Transverse colon (tissue), 4 donors: ENCODE results near the gene HOXA1. TPM values are rescaled to one million over a fixed set of nuclear protein-coding genes. Genes with fewer than 3 reads are reported as not detected.

ENCODE experiments used
- DNase-seq: peaks from one replicate; pipeline ENCODE4 v3.0.0-alpha.2; 2019
- H3K27ac ChIP-seq, 4 donors: fragments of 200-600 bp; sonication (generic); 2 replicates each; pipeline ENCODE4 v1.5.1; 2016 to 2018; ENCODE audit warnings: inconsistent platforms in 4 of 4
- H3K27me3 ChIP-seq: fragments of 200-600 bp; sonication (generic); 2 replicates; pipeline ENCODE4 v1.5.1; 2017; ENCODE audit warnings: inconsistent platforms
- H3K36me3 ChIP-seq, 4 donors: fragments of 200-600 bp; sonication (generic); 2 replicates each; pipeline ENCODE4 v1.5.1; 2017 to 2019; ENCODE audit warnings: inconsistent platforms in 4 of 4
- H3K4me1 ChIP-seq, 4 donors: fragments of 200-600 bp; sonication (generic); 2 replicates each; pipeline ENCODE4 v1.5.1; 2017 to 2020; ENCODE audit warnings: inconsistent platforms in 4 of 4
- H3K4me3 ChIP-seq, 4 donors: fragments of 200-600 bp; sonication (generic); 1 replicate in 1 of 4; 2 replicates in 3 of 4; pipeline versions ENCODE4 v1.5.1 to v1.6.1; 2017 to 2019; ENCODE audit warnings: inconsistent platforms in 4 of 4
- H3K9me3 ChIP-seq, 2 donors: fragments of 200-600 bp; sonication (generic); 2 replicates each; pipeline ENCODE4 v1.5.1; 2017 to 2019; ENCODE audit warnings: inconsistent platforms in 2 of 2
- EP300 ChIP-seq: sonication (generic); formaldehyde crosslinking; IDR thresholded peaks from one replicate; pipeline ENCODE4 v1.6.1; 2017; ENCODE audit warnings: antibody characterized with exemption, low read depth
- POLR2A ChIP-seq: fragments of 450-650 bp; IDR thresholded peaks from one replicate; pipeline ENCODE4 v1.6.1; 2016; ENCODE audit warnings: antibody characterized with exemption, mild to moderate bottlenecking, moderate library complexity
- POLR2AphosphoS5 ChIP-seq, 3 donors: sonication (generic); formaldehyde crosslinking; IDR thresholded peaks; one replicate each; pipeline ENCODE4 v1.6.1; 2016; ENCODE audit warnings: antibody characterized with exemption in 3 of 3
- WGBS, 2 donors: methylation state at CpG; one replicate each; pipeline ENCODE4 v1.1.5; 2018; ENCODE audit warnings: low coverage in 1 of 2; 5-methylcytosine and 5-hydroxymethylcytosine counted together
- in situ Hi-C, 4 donors: fragments of 200-750 bp; cut with MboI; loops; one replicate each; pipeline versions ENCODE4 v1.15.0 to v1.15.1; 2017; ENCODE audit warnings: low sequenced_read_pairs in 3 of 4, low pct_ligation_motif_present in 1 of 4, low pct_unique_long_range_greater_than_20kb in 1 of 4
- intact Hi-C: fragments of 100-400 bp; cut with DNase I; formaldehyde crosslinking; loops from one replicate; pipeline ENCODE4 v1.15.1; 2023; ENCODE audit warnings: low total_unique reads
- total RNA-seq, 4 donors: library from RNA; depleted of rRNA; stranded (reverse); fragments of >200 nt; gene quantifications; one replicate each; pipeline ENCODE4 v1.1.0, GENCODE V29; 2016
- TF ChIP-seq, protein P1 (sequence below), 5 experiments: fragments of 200-600 bp in 3 of 5; fragments of 450-650 bp in 2 of 5; sonication (generic) in 3 of 5; IDR thresholded peaks; 1 replicate in 2 of 5; 2 replicates in 3 of 5; pipeline ENCODE4 v1.5.1; 2016 to 2017; ENCODE audit warnings: antibody characterized with exemption in 5 of 5, inconsistent platforms in 3 of 5, mild to moderate bottlenecking in 2 of 5, moderate library complexity in 1 of 5

HOXA1 gene
- total RNA-seq, 4 donors from 2014 or later: 1.4 to 3.2 (median 1.8) TPM

DNA sequence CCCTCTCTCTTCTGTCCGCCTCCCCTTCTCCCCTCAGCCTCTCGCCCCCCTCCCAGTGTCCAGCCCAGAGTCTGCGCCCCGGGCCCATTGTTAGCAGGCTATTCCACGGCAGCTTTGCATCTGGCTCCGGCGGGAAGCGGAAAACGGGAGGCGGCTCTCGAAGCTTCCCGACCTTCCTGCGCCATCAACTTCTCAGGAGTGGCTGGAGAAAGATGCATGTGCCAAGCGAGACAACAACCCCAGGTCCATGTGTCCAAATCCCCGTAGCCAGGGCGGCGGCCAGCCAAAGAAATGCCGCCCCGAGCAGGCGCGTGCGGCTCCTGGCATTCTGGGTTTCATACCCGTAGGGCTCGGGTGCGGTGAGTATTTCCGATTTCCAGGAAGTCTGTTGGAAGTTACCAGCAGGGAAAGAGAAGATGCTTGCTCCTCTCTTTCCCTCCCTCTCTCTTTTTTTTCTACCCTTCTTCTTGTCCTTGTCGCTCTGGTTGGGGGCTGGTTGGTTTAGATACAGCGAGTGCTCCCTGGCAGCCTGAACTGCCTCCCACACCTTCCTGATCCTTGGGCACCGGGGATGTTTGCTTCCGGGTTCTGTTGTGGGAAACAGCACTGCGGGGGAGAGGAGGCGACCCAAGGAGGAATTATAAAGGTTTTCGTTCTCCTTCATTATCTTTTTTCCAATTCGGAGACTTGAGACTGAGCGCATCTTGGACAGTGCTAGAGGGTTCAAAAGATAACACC, 7.9 kb upstream of the HOXA1 start:
- intact Hi-C loops: no loop called here
- H3K36me3 ChIP-seq: no peaks in the 10 kb centered on the region
- in situ Hi-C loops: no loop called here
- WGBS, 2 donors: 32 to 38% methylated on average over 5 to 35 of the region's 35 CpGs
- peak overlapping the region in 3 of 4 donors; percentile 17 to 49 (median 43) for H3K4me3 ChIP-seq
- H3K27ac ChIP-seq: peak overlapping the region; percentile 90 to 96 (median 92)
- no peaks in the 10 kb centered on the region for H3K27me3 ChIP-seq
- no peak for TF ChIP-seq EP300
- peak in 2 of 3 donors; percentile 14 to 15 for TF ChIP-seq POLR2AphosphoS5 (IDR thresholded peaks at IDR 0.05)
- peaks cover 8 to 86% (median 38%) of the 10 kb centered on the region in 4 donors for H3K4me1 ChIP-seq
- H3K9me3 ChIP-seq: no peaks in the 10 kb centered on the region
- DNase-seq: peak; percentile 53

- WGBS, 2 donors: 22 to 35% methylated on average over 6 to 29 of the region's 29 CpGs
- intact Hi-C loops: no loop called here
- in situ Hi-C loops: no loop called here
- Histone ChIP-seq H3K27me3 (no peaks in the 10 kb centered on the region), H3K9me3 (no peaks in the 10 kb centered on the region), H3K4me3 (peak within 1 kb of the TSS; percentile 12 to 49 (median 38)), H3K4me1 (peaks cover 10 to 86% (median 38%) of the 10 kb centered on the region in 4 donors), H3K27ac (peak within 1 kb of the TSS; percentile 90 to 96 (median 92)), H3K36me3 (no peaks in the 10 kb centered on the region)
- peak; percentile 56 for DNase-seq
- TF ChIP-seq POLR2AphosphoS5 (IDR thresholded peaks at IDR 0.05): peak; percentile 8 to 33 (median 15)
- TF ChIP-seq POLR2A: peak; percentile 46
- no peak for TF ChIP-seq EP300
- TF ChIP-seq, protein P1, sequence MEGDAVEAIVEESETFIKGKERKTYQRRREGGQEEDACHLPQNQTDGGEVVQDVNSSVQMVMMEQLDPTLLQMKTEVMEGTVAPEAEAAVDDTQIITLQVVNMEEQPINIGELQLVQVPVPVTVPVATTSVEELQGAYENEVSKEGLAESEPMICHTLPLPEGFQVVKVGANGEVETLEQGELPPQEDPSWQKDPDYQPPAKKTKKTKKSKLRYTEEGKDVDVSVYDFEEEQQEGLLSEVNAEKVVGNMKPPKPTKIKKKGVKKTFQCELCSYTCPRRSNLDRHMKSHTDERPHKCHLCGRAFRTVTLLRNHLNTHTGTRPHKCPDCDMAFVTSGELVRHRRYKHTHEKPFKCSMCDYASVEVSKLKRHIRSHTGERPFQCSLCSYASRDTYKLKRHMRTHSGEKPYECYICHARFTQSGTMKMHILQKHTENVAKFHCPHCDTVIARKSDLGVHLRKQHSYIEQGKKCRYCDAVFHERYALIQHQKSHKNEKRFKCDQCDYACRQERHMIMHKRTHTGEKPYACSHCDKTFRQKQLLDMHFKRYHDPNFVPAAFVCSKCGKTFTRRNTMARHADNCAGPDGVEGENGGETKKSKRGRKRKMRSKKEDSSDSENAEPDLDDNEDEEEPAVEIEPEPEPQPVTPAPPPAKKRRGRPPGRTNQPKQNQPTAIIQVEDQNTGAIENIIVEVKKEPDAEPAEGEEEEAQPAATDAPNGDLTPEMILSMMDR (IDR thresholded peaks at IDR 0.05): no peak
Measured at GRCh38 chr7:27102581-27103442, 7.0 kb upstream of the HOXA1 start, which contains the start of gene HOXA2. Gene HOXA2 (minus strand): TSS chr7:27102683. CDS start chr7:27102500, 183 bp downstream.

DNA sequence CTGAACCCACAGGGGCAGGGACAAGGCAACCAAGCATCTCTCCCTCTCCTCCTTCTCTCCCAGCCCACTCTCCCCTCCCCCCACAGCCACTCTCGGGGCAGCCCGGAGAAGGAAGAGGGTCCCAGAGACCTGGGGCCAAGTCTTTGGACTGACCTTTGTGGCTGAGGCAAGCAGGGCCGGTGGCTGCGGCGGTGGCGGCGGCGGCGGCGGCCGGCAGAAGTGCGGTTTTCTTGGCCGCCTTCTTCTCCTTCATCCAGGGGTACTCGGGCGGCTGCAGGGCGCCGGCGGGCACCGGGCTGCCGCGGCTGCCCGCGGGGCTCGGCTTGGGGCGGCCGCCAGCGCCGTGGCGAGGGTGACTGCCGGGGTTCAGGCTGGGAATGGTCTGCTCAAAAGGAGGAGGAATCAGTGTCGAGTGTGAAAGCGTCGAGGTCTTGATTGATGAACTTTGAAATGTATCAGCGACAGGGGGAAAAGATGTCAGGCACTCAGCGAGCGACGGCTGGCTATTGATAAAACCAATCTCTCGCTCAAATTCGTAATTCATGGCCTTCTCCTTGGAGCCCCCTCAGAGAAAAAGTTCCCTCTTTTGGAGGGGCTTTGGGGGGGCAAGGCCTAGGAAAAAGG, 6.3 kb upstream of the HOXA1 start:
- peak overlapping the region; percentile 90 to 96 (median 92) for H3K27ac ChIP-seq
- TF ChIP-seq EP300 (no peak), POLR2A (no peak), POLR2AphosphoS5 (IDR thresholded peaks at IDR 0.05) (no peak)
- TF ChIP-seq, protein P1 (IDR thresholded peaks at IDR 0.05): no peak
- H3K4me3 ChIP-seq: peak overlapping the region; percentile 12 to 49 (median 38)
- intact Hi-C loops (no loop called here), in situ Hi-C loops (no loop called here)
- H3K9me3 ChIP-seq: no peaks in the 10 kb centered on the region
- H3K27me3 ChIP-seq: no peaks in the 10 kb centered on the region
- no peaks in the 10 kb centered on the region for H3K36me3 ChIP-seq
- no peak for DNase-seq
- H3K4me1 ChIP-seq: peaks cover 18 to 87% (median 44%) of the 10 kb centered on the region in 4 donors
- WGBS, 2 donors: 20% methylated on average over 38 of the region's 39 CpGs; no CpG with 5 or more reads in 1 of the 2 donors

DNA sequence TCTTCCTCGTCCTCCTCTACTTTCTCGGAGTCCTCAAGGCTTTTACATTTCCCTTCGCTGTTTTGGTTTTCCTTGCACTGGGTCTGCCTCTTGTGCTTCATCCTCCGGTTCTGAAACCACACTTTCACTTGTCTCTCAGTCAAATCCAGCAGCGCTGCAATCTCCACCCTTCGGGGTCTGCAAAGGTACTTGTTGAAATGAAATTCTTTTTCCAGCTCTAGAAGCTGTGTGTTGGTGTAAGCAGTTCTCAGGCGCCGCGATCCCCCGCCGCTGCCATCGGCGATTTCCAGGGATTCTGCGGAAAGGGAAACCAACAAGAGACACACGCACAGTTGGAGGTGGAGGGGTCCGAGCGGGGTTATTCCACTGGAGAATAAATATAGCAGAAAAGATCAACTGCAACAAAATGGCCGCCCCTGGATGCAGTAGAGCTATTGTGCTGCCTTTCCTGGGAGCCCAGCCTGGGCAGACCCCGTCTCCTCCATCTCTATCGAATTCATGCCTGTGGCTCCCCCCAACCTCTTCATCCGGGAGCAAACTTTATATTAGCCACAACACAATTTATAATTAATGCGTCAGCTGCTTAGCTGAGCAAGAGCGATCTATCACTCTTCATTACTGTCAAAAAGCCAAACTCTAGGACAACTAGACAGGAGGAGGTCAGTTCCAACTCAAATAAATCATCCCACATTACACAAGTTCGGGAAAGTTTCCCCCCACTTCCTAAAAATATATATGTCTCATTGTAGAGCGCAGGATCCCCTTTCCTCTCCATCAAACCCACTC, 5.6 kb upstream of the HOXA1 start:
- Histone ChIP-seq H3K36me3 (no peaks in the 10 kb centered on the region), H3K4me1 (peaks cover 19 to 83% (median 47%) of the 10 kb centered on the region in 4 donors), H3K27me3 (no peaks in the 10 kb centered on the region), H3K27ac (peak overlapping the region; percentile 90 to 96 (median 92)), H3K9me3 (no peaks in the 10 kb centered on the region), H3K4me3 (peak overlapping the region in 3 of 4 donors; percentile 33 to 49 (median 43))
- intact Hi-C loops (no loop called here), in situ Hi-C loops (no loop called here)
- TF ChIP-seq POLR2AphosphoS5 (IDR thresholded peaks at IDR 0.05) (peak in 1 of 3 donors; percentile 9), POLR2A (peak; percentile 15), EP300 (no peak)
- TF ChIP-seq, protein P1 (IDR thresholded peaks at IDR 0.05): no peak
- 39 to 53% methylated on average over 12 to 25 of the region's 25 CpGs for WGBS, 2 donors
- DNase-seq: no peak
